SK-N-SH (cell line): ENCODE results near the gene FAM131C.

Experiments used
- CTCF ChIP-seq: fragments of 200-600 bp; sonication (generic); IDR thresholded peaks from 2 replicates; pipeline ENCODE4 v1.6.1; 2017; ENCODE audit warnings: antibody characterized with exemption, mild to moderate bottlenecking, moderate library complexity
- GABPA ChIP-seq: IDR thresholded peaks from 2 replicates; pipeline ENCODE4 v1.4.0; 2012; ENCODE audit warnings: low read depth, mild to moderate bottlenecking

- no peak for TF ChIP-seq GABPA
- no peak for TF ChIP-seq CTCF
Measured at GRCh38 chr1:16031551-16031950, 41.9 kb downstream of the FAM131C start.
